ENCODE data around the gene REX1BD. TPM values are rescaled to one million over a fixed set of nuclear protein-coding genes. Genes with fewer than 3 reads are reported as not detected.

Gene REX1BD
- total RNA-seq, 1 donor from 2014 or later, result 54.3 TPM

- no peak for DNase-seq
- H3K36me3 Mint-ChIP-seq (ENCODE audit: unreplicated experiment), result peaks cover 12% of the 10 kb centered on the region
- H3K27ac Mint-ChIP-seq (ENCODE audit: unreplicated experiment), result no peak overlapping the region
- H3K27me3 Mint-ChIP-seq (ENCODE audit: unreplicated experiment), result peaks cover 18% of the 10 kb centered on the region
- peaks cover 6% of the 10 kb centered on the region for H3K4me1 Mint-ChIP-seq (ENCODE audit: low read depth, unreplicated experiment)
- H3K4me3 Mint-ChIP-seq (ENCODE audit: unreplicated experiment), result no peak overlapping the region
- no peak for TF ChIP-seq CTCF (IDR thresholded peaks at IDR 0.05; ENCODE audit: partially characterized antibody, unreplicated experiment)
- peaks cover 1% of the 10 kb centered on the region for H3K9me3 Mint-ChIP-seq (ENCODE audit: unreplicated experiment)
Observed at GRCh38 chr19:18616023-18616422, 27.4 kb downstream of the REX1BD start.

DNA sequence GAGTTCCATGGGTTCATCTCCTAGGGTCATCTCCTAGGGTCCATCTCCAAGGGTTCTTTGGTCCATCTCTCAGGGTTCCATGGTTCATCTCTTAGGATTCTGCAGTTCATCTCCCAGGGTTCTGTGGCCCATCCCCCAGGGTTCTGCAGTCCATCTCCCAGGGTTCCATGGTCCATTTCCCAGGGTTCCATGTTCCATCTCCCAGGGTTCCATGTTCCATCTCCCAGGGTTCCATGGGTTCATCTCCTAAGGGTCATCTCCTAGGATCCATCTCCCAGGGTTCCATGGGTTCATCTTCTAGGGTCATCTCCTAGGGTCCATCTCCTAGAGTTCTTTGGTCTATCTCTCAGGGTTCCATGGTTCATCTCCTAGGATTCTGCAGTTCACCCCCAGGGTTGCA is 29.0 kb downstream of the REX1BD start:
- Mint-ChIP-seq H3K27me3 (ENCODE audit: unreplicated experiment) (peaks cover 9% of the 10 kb centered on the region), H3K27ac (ENCODE audit: unreplicated experiment) (no peak overlapping the region)

GRCh38 chr19:18618236-18618635 is 29.6 kb downstream of the REX1BD start:
- Mint-ChIP-seq H3K9me3 (ENCODE audit: unreplicated experiment) (peaks cover 1% of the 10 kb centered on the region), H3K27me3 (ENCODE audit: unreplicated experiment) (peaks cover 9% of the 10 kb centered on the region), H3K4me1 (ENCODE audit: low read depth, unreplicated experiment) (no peaks in the 10 kb centered on the region), H3K27ac (ENCODE audit: unreplicated experiment) (no peak overlapping the region), H3K36me3 (ENCODE audit: unreplicated experiment) (peaks cover 12% of the 10 kb centered on the region), H3K4me3 (ENCODE audit: unreplicated experiment) (no peak overlapping the region)
- no peak for TF ChIP-seq CTCF (IDR thresholded peaks at IDR 0.05; ENCODE audit: partially characterized antibody, unreplicated experiment)
- no peak for DNase-seq

More for the DNA sequence above, 29.0 kb downstream of the REX1BD start:
- Mint-ChIP-seq H3K4me1 (ENCODE audit: low read depth, unreplicated experiment) (no peaks in the 10 kb centered on the region), H3K9me3 (ENCODE audit: unreplicated experiment) (peaks cover 1% of the 10 kb centered on the region), H3K36me3 (ENCODE audit: unreplicated experiment) (peaks cover 12% of the 10 kb centered on the region), H3K4me3 (ENCODE audit: unreplicated experiment) (no peak overlapping the region)
- TF ChIP-seq CTCF (IDR thresholded peaks at IDR 0.05; ENCODE audit: partially characterized antibody, unreplicated experiment), result no peak
- DNase-seq, result no peak

GRCh38 chr19:18620311-18620710 is 31.7 kb downstream of the REX1BD start:
- TF ChIP-seq CTCF (IDR thresholded peaks at IDR 0.05; ENCODE audit: partially characterized antibody, unreplicated experiment), result no peak
- H3K9me3 Mint-ChIP-seq (ENCODE audit: unreplicated experiment), result peaks cover 1% of the 10 kb centered on the region
- no peak overlapping the region for H3K4me3 Mint-ChIP-seq (ENCODE audit: unreplicated experiment)
- no peak overlapping the region for H3K27ac Mint-ChIP-seq (ENCODE audit: unreplicated experiment)
- H3K36me3 Mint-ChIP-seq (ENCODE audit: unreplicated experiment), result peaks cover 9% of the 10 kb centered on the region
- peaks cover under 1% of the 10 kb centered on the region for H3K27me3 Mint-ChIP-seq (ENCODE audit: unreplicated experiment)
- DNase-seq, result no peak
- no peaks in the 10 kb centered on the region for H3K4me1 Mint-ChIP-seq (ENCODE audit: low read depth, unreplicated experiment)

- Mint-ChIP-seq H3K9me3 (ENCODE audit: unreplicated experiment) (peaks cover 1% of the 10 kb centered on the region), H3K36me3 (ENCODE audit: unreplicated experiment) (peaks cover 8% of the 10 kb centered on the region), H3K4me1 (ENCODE audit: low read depth, unreplicated experiment) (no peaks in the 10 kb centered on the region), H3K27me3 (ENCODE audit: unreplicated experiment) (no peaks in the 10 kb centered on the region), H3K27ac (ENCODE audit: unreplicated experiment) (no peak overlapping the region), H3K4me3 (ENCODE audit: unreplicated experiment) (no peak overlapping the region)
- no peak for DNase-seq
- no peak for TF ChIP-seq CTCF (IDR thresholded peaks at IDR 0.05; ENCODE audit: partially characterized antibody, unreplicated experiment)
Observed at GRCh38 chr19:18620902-18621301, 32.3 kb downstream of the REX1BD start.

Data from glutamatergic neuron (in vitro differentiated cells).